Smooth muscle cell (in vitro differentiated cells): ENCODE measurements around the gene AK2. TPM values are rescaled to one million over a fixed set of nuclear protein-coding genes. Genes with fewer than 3 reads are reported as not detected.

Source experiments
- DNase-seq: peaks from one replicate; lab custom pipeline; 2025; ENCODE audit not compliant: unreplicated experiment; lab: John Stamatoyannopoulos, UW
- H2AFZ ChIP-seq: fragments of 200-600 bp; sonication (generic); 2 replicates; pipeline ENCODE4 v1.6.0; 2016; ENCODE audit warnings: antibody characterized with exemption, low read depth, mild to moderate bottlenecking
- H3F3A ChIP-seq: fragments of 200-600 bp; sonication (generic); 2 replicates; pipeline ENCODE4 v1.6.0; 2017; ENCODE audit warnings: antibody characterized with exemption, low read depth
- H3K27ac ChIP-seq: fragments of 200-600 bp; sonication (generic); 2 replicates; pipeline ENCODE4 v1.5.1; 2016; ENCODE audit warnings: low read depth, mild to moderate bottlenecking
- H3K27me3 ChIP-seq: fragments of 200-600 bp; sonication (generic); 2 replicates; pipeline ENCODE4 v1.6.1; 2016; ENCODE audit warnings: low read depth, mild to moderate bottlenecking
- H3K36me3 ChIP-seq: fragments of 200-600 bp; sonication (generic); 2 replicates; pipeline ENCODE4 v1.5.1; 2016; ENCODE audit warnings: low read depth
- H3K4me1 ChIP-seq: fragments of 200-600 bp; sonication (generic); 2 replicates; pipeline ENCODE4 v1.5.1; 2016; ENCODE audit warnings: low read depth
- H3K4me2 ChIP-seq: fragments of 200-600 bp; sonication (generic); 2 replicates; pipeline ENCODE4 v1.6.0; 2016; ENCODE audit warnings: mild to moderate bottlenecking
- H3K4me3 ChIP-seq: fragments of 200-600 bp; sonication (generic); 2 replicates; pipeline ENCODE4 v1.5.1; 2016; ENCODE audit warnings: mild to moderate bottlenecking
- H3K79me2 ChIP-seq: fragments of 200-600 bp; sonication (generic); 2 replicates; pipeline ENCODE4 v1.6.0; 2016; ENCODE audit warnings: low read depth, mild to moderate bottlenecking
- H3K9ac ChIP-seq: fragments of 200-600 bp; sonication (generic); 2 replicates; pipeline ENCODE4 v1.6.0; 2016; ENCODE audit warnings: low read depth
- H3K9me3 ChIP-seq: fragments of 200-600 bp; sonication (generic); replicated peaks from 2 replicates; pipeline ENCODE4 v1.5.1; 2016; ENCODE audit warnings: low read depth
- H4K20me1 ChIP-seq: fragments of 200-600 bp; sonication (generic); 2 replicates; pipeline ENCODE4 v1.6.0; 2016; ENCODE audit warnings: low read depth
- WGBS: methylation state at CpG from one replicate; pipeline ENCODE4 v1.1.7; 2016; ENCODE audit warnings: low lambda C conversion rate; 5-methylcytosine and 5-hydroxymethylcytosine counted together
- polyA plus RNA-seq: library from polyadenylated mRNA; unstranded; fragments of >200 nt; fragmentation: Nextera tagmentation; extraction: Ambion mirVana; gene quantifications from 2 replicates; pipeline ENCODE4 v1.2.1, GENCODE V29; 2016
- total RNA-seq: library from RNA; depleted of rRNA; stranded (reverse); fragments of >200 nt; gene quantifications from 2 replicates; pipeline ENCODE4 v1.2.3, GENCODE V29; 2014
- TF ChIP-seq, protein P1 (sequence below): fragments of 200-600 bp; sonication (generic); IDR thresholded peaks from 2 replicates; pipeline ENCODE4 v1.5.1; 2017; ENCODE audit warnings: borderline replicate concordance, mild to moderate bottlenecking, antibody characterized with exemption; ENCODE audit not compliant: insufficient read depth, poor library complexity, severe bottlenecking

Gene AK2
- total and polyA plus RNA-seq, 2 experiments from 2014 or later, result 89.8 to 121 TPM

DNA sequence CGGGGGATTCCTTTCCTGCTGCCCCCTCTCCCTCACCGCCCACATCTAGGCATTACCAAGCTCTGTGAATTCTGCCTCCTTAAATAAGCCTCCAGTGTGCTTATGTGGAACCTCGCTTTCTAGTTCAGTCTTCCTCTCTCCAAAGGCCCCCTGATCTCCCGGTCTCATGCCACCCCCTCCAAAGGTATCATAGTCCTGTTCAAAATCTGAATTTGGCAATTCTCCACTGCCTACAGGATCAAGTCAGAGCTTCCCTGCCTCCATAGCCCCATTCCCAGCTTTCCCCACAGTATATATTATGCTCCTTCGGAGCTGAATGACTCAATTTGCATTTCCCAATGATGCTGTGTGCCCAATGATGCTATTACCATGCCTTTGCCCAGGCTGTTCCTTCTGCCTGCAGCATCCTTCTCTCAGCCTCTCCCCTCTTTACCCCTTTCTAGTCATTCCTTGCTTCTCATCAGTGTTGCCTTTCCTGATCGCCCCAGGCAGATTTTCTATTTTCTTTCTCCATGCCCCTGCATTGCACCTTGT lies 46.0 kb upstream of the AK2 start:
- WGBS, result 73% methylated on average over 6 of the region's 6 CpGs
- TF ChIP-seq, protein P1, sequence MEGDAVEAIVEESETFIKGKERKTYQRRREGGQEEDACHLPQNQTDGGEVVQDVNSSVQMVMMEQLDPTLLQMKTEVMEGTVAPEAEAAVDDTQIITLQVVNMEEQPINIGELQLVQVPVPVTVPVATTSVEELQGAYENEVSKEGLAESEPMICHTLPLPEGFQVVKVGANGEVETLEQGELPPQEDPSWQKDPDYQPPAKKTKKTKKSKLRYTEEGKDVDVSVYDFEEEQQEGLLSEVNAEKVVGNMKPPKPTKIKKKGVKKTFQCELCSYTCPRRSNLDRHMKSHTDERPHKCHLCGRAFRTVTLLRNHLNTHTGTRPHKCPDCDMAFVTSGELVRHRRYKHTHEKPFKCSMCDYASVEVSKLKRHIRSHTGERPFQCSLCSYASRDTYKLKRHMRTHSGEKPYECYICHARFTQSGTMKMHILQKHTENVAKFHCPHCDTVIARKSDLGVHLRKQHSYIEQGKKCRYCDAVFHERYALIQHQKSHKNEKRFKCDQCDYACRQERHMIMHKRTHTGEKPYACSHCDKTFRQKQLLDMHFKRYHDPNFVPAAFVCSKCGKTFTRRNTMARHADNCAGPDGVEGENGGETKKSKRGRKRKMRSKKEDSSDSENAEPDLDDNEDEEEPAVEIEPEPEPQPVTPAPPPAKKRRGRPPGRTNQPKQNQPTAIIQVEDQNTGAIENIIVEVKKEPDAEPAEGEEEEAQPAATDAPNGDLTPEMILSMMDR, result no peak
- peaks cover 12% of the 10 kb centered on the region for H3K4me1 ChIP-seq
- no peaks in the 10 kb centered on the region for H3K79me2 ChIP-seq
- no peaks in the 10 kb centered on the region for H3K36me3 ChIP-seq
- peak overlapping the region; percentile 97 for H3K4me2 ChIP-seq
- no peak for DNase-seq
- H3K27ac ChIP-seq, result no peak overlapping the region
- H4K20me1 ChIP-seq, result peaks cover 33% of the 10 kb centered on the region
- peaks cover 4% of the 10 kb centered on the region for H3F3A ChIP-seq
- H2AFZ ChIP-seq, result no peak overlapping the region
- H3K9me3 ChIP-seq, result no peaks in the 10 kb centered on the region
- no peak overlapping the region for H3K9ac ChIP-seq
- H3K27me3 ChIP-seq, result no peaks in the 10 kb centered on the region
- H3K4me3 ChIP-seq, result no peak overlapping the region

DNA sequence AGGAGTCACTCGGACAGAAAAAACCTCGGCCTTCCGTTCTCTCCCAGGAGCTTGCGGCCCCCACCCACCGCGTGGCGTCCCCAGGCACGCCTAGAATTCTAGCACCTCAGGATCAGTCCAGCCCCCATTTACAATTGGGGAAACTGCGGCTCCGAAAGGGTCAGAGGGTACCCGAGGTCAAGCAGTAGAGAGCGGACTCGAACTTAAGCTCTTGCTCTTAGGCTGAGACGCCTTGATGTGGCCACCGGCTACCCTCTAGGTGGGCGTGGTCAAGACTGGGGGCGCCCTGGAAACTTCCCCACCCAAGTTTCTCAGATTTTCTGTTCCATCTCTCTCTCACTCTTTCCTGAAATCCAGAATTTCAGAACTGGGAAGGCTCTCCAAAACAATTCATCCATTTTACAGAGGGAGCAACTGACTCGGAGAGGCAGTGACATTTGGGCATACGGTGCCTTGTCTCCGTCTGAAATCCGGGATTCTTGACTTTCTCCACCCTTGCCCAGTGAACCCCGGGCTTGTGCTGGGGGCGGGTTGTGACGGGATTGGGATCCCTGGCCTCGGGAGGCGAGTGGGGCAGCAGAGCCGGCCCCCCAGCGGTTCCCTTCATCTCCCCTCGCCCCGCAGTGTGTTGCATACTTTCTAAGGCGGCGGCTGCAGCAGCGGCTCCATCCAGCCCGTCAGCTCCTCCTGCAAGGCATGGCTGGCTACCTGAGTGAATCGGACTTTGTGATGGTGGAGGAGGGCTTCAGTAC lies 45.0 kb upstream of the AK2 start:
- WGBS, result 6% methylated on average over 33 of the region's 35 CpGs
- Histone ChIP-seq H3K27me3 (no peaks in the 10 kb centered on the region), H3F3A (peaks cover 4% of the 10 kb centered on the region), H3K9ac (peak overlapping the region; percentile 70), H3K4me1 (peaks cover 12% of the 10 kb centered on the region), H3K36me3 (no peaks in the 10 kb centered on the region), H3K4me2 (peak overlapping the region; percentile 97), H3K27ac (no peak overlapping the region), H3K9me3 (no peaks in the 10 kb centered on the region), H4K20me1 (peaks cover 33% of the 10 kb centered on the region), H3K4me3 (peak overlapping the region; percentile 68), H3K79me2 (no peaks in the 10 kb centered on the region), H2AFZ (peak overlapping the region; percentile 67)
- TF ChIP-seq, protein P1, result no peak
- no peak for DNase-seq

DNA sequence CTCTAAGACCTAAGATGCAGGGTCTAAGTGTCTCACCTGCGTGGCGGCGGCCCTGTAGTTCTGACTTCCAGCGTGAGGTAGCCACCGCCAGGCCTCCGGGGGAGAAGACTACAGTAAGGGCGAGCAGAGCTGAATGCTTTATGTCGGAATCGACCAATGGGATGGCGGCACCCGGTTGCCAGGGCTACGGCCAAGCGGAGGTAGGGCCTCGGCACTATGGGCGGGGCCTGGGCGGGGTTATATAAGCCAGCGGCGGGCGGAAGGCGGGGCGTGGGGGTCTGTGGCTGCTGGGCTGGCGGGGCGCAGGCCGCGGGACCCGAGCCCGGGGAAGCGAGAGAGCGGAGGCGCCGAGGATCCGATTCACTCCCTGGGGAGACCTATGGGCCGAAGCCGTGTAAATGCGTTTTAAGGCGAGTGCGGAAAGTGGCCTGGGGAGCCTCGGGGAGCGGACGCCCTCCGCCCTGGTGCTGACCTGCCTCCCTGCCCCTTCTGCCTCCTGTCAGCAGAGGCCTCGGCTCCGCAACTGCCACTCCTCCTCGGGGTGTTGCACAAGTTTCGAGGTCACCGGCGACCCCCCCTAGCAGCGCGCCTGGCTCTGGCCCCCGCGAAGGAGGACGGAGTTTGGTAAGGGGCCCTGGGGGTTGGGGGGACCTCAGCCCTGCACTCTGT lies 44.3 kb upstream of the AK2 start, which contains the start of gene AZIN2:
AZIN2 (plus strand) TSS at position 269 of the 669 bp plus-strand sequence. CDS start 1,097 bp downstream, outside the sequence.
- TF ChIP-seq, protein P1, result no peak
- Histone ChIP-seq H3K4me1 (peaks cover 12% of the 10 kb centered on the region), H3K9ac (peak within 1 kb of the TSS; percentile 70), H3F3A (peaks cover 4% of the 10 kb centered on the region), H3K27ac (no peak within 1 kb of the TSS), H3K4me3 (peak within 1 kb of the TSS; percentile 68), H3K36me3 (no peaks in the 10 kb centered on the region), H3K9me3 (no peaks in the 10 kb centered on the region), H3K4me2 (peak within 1 kb of the TSS; percentile 97), H2AFZ (peak within 1 kb of the TSS; percentile 67), H3K27me3 (no peaks in the 10 kb centered on the region), H3K79me2 (no peaks in the 10 kb centered on the region), H4K20me1 (peaks cover 31% of the 10 kb centered on the region)
- peak; percentile 89 for DNase-seq
- 1% methylated on average over 45 of the region's 52 CpGs for WGBS
